Chondrocyte (in vitro differentiated cells): ENCODE data around the gene PUS7. TPM values are rescaled to one million over a fixed set of nuclear protein-coding genes. Genes with fewer than 3 reads are reported as not detected.

ENCODE experiments used
- DNase-seq: peaks from one replicate; pipeline ENCODE4 v3.0.0; 2021; ENCODE audit warnings: mixed read lengths, low spot score
- H3K27ac Mint-ChIP-seq: one replicate; pipeline ENCODE4 v1.8.0; 2021; ENCODE audit warnings: mild to moderate bottlenecking, moderate library complexity, mixed read lengths; ENCODE audit not compliant: unreplicated experiment
- H3K27me3 Mint-ChIP-seq: 2 replicates; pipeline ENCODE4 v1.8.0; 2021; ENCODE audit warnings: low read depth, mixed read lengths
- H3K36me3 Mint-ChIP-seq: 2 replicates; pipeline ENCODE4 v1.8.0; 2021; ENCODE audit warnings: low read depth, mixed read lengths
- H3K4me1 Mint-ChIP-seq: 2 replicates; pipeline ENCODE4 v1.8.0; 2021; ENCODE audit warnings: low read depth, mild to moderate bottlenecking, mixed read lengths
- H3K4me3 Mint-ChIP-seq: one replicate; pipeline ENCODE4 v1.8.0; 2021; ENCODE audit warnings: mild to moderate bottlenecking, moderate library complexity, mixed read lengths; ENCODE audit not compliant: unreplicated experiment
- H3K9me3 Mint-ChIP-seq: 2 replicates; pipeline ENCODE4 v1.8.0; 2021; ENCODE audit warnings: low read depth, mixed read lengths
- total RNA-seq: library from RNA; stranded (reverse); gene quantifications from 3 replicates; pipeline ENCODE4 v1.2.1, GENCODE V29; 2021
- TF ChIP-seq, protein P1 (sequence below): fragments of 200-600 bp; sonication (generic); IDR thresholded peaks from 2 replicates; pipeline ENCODE4 v1.5.0; 2021; ENCODE audit warnings: antibody characterized with exemption, mild to moderate bottlenecking, moderate library complexity

Gene PUS7
- total RNA-seq, 1 donor from 2014 or later = 18.5 TPM

DNA sequence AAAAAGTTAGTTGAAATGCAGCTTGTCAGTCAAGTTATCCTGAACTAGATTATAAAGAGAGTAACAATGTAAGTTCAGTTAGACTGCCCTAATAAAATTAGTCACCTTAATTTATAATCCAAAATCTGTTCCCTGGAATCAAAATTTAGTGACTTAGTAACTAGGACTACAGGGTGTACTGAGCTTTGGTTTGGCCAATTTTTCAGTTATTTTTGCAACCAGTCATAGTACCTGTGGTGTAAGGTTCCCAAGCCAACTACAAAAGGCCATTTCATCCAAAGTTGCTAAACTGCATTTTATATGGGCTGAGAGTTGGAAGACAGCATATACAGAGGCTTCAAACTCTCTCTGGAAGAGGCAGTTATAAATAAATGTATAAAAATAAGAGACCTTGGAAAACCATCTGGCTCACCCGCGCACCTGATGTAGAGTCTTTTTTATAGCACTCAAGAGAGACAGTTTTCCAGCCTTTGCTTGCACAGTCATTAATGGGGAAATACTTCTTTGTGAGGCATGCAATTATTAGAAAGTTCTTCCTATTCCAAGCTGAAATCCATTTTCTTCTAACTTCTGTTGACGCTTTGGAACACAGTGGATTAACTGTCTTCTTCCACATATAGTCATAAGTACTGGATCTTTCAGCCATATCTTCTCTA lies 59.2 kb downstream of the PUS7 start:
- no peak overlapping the region for H3K27ac Mint-ChIP-seq
- DNase-seq = no peak
- peaks cover 9% of the 10 kb centered on the region for H3K36me3 Mint-ChIP-seq
- H3K4me1 Mint-ChIP-seq = no peaks in the 10 kb centered on the region
- no peaks in the 10 kb centered on the region for H3K9me3 Mint-ChIP-seq
- no peak overlapping the region for H3K4me3 Mint-ChIP-seq
- H3K27me3 Mint-ChIP-seq = no peaks in the 10 kb centered on the region
- TF ChIP-seq, protein P1, sequence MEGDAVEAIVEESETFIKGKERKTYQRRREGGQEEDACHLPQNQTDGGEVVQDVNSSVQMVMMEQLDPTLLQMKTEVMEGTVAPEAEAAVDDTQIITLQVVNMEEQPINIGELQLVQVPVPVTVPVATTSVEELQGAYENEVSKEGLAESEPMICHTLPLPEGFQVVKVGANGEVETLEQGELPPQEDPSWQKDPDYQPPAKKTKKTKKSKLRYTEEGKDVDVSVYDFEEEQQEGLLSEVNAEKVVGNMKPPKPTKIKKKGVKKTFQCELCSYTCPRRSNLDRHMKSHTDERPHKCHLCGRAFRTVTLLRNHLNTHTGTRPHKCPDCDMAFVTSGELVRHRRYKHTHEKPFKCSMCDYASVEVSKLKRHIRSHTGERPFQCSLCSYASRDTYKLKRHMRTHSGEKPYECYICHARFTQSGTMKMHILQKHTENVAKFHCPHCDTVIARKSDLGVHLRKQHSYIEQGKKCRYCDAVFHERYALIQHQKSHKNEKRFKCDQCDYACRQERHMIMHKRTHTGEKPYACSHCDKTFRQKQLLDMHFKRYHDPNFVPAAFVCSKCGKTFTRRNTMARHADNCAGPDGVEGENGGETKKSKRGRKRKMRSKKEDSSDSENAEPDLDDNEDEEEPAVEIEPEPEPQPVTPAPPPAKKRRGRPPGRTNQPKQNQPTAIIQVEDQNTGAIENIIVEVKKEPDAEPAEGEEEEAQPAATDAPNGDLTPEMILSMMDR = no peak

- no peak overlapping the region for H3K27ac Mint-ChIP-seq
- TF ChIP-seq, protein P1 = no peak
- H3K4me1 Mint-ChIP-seq = no peaks in the 10 kb centered on the region
- DNase-seq = no peak
- H3K36me3 Mint-ChIP-seq = peaks cover 10% of the 10 kb centered on the region
- no peaks in the 10 kb centered on the region for H3K27me3 Mint-ChIP-seq
- no peaks in the 10 kb centered on the region for H3K9me3 Mint-ChIP-seq
- H3K4me3 Mint-ChIP-seq = no peak overlapping the region
Measured at GRCh38 chr7:105461518-105461917, 60.6 kb downstream of the PUS7 start.

GRCh38 chr7:105457619-105458225 lies 64.3 kb downstream of the PUS7 start:
- no peak for DNase-seq
- Mint-ChIP-seq H3K9me3 (no peaks in the 10 kb centered on the region), H3K4me1 (peaks cover 21% of the 10 kb centered on the region), H3K27me3 (no peaks in the 10 kb centered on the region), H3K27ac (no peak overlapping the region), H3K4me3 (no peak overlapping the region), H3K36me3 (peaks cover 15% of the 10 kb centered on the region)
- TF ChIP-seq, protein P1 = no peak

GRCh38 chr7:105454921-105455320 lies 67.2 kb downstream of the PUS7 start:
- TF ChIP-seq, protein P1 = no peak
- peaks cover 10% of the 10 kb centered on the region for H3K36me3 Mint-ChIP-seq
- no peaks in the 10 kb centered on the region for H3K9me3 Mint-ChIP-seq
- H3K4me3 Mint-ChIP-seq = no peak overlapping the region
- peak overlapping the region; percentile 60 for H3K27ac Mint-ChIP-seq
- no peaks in the 10 kb centered on the region for H3K27me3 Mint-ChIP-seq
- H3K4me1 Mint-ChIP-seq = peaks cover 27% of the 10 kb centered on the region
- DNase-seq = no peak

GRCh38 chr7:105454095-105454747 lies 67.8 kb downstream of the PUS7 start:
- Mint-ChIP-seq H3K27me3 (no peaks in the 10 kb centered on the region), H3K9me3 (no peaks in the 10 kb centered on the region), H3K4me3 (no peak overlapping the region), H3K27ac (peak overlapping the region; percentile 32), H3K4me1 (peaks cover 27% of the 10 kb centered on the region), H3K36me3 (peaks cover 10% of the 10 kb centered on the region)
- TF ChIP-seq, protein P1 = no peak
- no peak for DNase-seq
